ENCODE measurements around the gene TIMM17B. TPM values are rescaled to one million over a fixed set of nuclear protein-coding genes. Genes with fewer than 3 reads are reported as not detected.
"Not testable (repeated sequence)": the region's sequence is repeated elsewhere in the genome, so short reads cannot be mapped to it uniquely, and the experiment has no call there.

TIMM17B gene
- total and polyA plus RNA-seq, 2 donors (not counting 1 experiment from before 2014, with no cell fraction given), result 50.0 to 63.9 TPM

DNA sequence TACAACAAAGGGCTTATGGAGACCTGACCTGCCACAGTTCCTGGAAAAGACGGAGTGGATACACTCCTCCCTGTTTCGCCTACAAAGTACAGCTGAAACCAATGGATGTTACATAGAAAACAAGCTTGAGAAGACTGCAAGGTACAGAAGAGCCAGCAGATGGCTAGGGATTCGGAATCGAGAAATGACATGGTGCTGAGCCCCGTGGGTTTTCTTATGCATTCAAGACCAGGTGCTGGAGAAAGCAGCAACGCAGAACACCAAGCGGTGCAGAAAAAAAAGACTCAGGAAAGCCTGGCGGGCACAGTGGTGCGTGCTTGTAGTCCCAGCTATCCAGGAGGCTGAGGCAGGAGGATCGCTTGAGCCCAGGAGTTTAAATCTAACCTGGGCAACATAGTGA, 13.8 kb downstream of the TIMM17B start:
- Histone ChIP-seq H3K27ac (ENCODE audit: low read length in 2 of 2) (no peak overlapping the region), H4K20me1 (ENCODE audit: control insufficient read depth, insufficient read depth, low read length, poor library complexity, severe bottlenecking) (no peaks in the 10 kb centered on the region), H3K4me2 (replicated peaks; ENCODE audit: low read depth, low read length, poor library complexity, severe bottlenecking) (no peak overlapping the region), H3K27me3 (replicated peaks in 1 of 4; ENCODE audit: control extremely low read depth in 1 of 4, control insufficient read depth in 3 of 4, insufficient read depth in 4 of 4, low read length in 3 of 4) (no peaks in the 10 kb centered on the region), H3K79me2 (ENCODE audit: control insufficient read depth, insufficient read depth, low read length) (no peaks in the 10 kb centered on the region), H3K36me3 (replicated peaks in 1 of 2; ENCODE audit: control extremely low read depth in 1 of 2, control insufficient read depth in 1 of 2, extremely low read depth in 1 of 2, insufficient read depth in 2 of 2, low read length in 1 of 2) (no peaks in the 10 kb centered on the region), H2AFZ (ENCODE audit: insufficient read depth, low read depth, low read length, poor library complexity, severe bottlenecking) (no peak overlapping the region), H3K4me3 (ENCODE audit: control extremely low read depth in 1 of 5, extremely low read depth in 1 of 5, insufficient read depth in 1 of 5, low read depth in 2 of 5, low read length in 4 of 5) (no peak overlapping the region), H3K9ac (ENCODE audit: low read length) (no peak overlapping the region), H3K9me3 (ENCODE audit: control extremely low read depth in 1 of 3, control insufficient read depth in 2 of 3, insufficient read depth in 1 of 3, low read length in 2 of 3) (no peaks in the 10 kb centered on the region), H3K4me1 (ENCODE audit: control insufficient read depth in 2 of 2, insufficient read depth in 2 of 2, low read length in 2 of 2) (no peaks in the 10 kb centered on the region)
- Mint-ChIP-seq H3K27me3 (no peaks in the 10 kb centered on the region), H3K27ac (no peak overlapping the region), H3K4me3 (no peak overlapping the region), H3K4me1 (no peaks in the 10 kb centered on the region), H3K9me3 (ENCODE audit: insufficient read depth) (no peaks in the 10 kb centered on the region)
- no peak for ATAC-seq (ENCODE audit: low read depth)
- no peak for DNase-seq
- intact Hi-C loops (cut with micrococcal nuclease), result no loop called here
- POLR2A ChIA-PET, result no interaction called here
- CTCF ChIA-PET, result no interaction called here
- TF ChIP-seq, protein P1, sequence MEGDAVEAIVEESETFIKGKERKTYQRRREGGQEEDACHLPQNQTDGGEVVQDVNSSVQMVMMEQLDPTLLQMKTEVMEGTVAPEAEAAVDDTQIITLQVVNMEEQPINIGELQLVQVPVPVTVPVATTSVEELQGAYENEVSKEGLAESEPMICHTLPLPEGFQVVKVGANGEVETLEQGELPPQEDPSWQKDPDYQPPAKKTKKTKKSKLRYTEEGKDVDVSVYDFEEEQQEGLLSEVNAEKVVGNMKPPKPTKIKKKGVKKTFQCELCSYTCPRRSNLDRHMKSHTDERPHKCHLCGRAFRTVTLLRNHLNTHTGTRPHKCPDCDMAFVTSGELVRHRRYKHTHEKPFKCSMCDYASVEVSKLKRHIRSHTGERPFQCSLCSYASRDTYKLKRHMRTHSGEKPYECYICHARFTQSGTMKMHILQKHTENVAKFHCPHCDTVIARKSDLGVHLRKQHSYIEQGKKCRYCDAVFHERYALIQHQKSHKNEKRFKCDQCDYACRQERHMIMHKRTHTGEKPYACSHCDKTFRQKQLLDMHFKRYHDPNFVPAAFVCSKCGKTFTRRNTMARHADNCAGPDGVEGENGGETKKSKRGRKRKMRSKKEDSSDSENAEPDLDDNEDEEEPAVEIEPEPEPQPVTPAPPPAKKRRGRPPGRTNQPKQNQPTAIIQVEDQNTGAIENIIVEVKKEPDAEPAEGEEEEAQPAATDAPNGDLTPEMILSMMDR (IDR thresholded peaks at IDR 0.05), result no peak
- no peak for TF ChIP-seq EZH2 (IDR thresholded peaks at IDR 0.05; ENCODE audit: borderline replicate concordance, insufficient read depth, low read depth, low read length, poor library complexity, severe bottlenecking)
- WGBS (ENCODE audit: insufficient coverage), result no CpG with 5 or more reads among the region's 10 CpGs

DNA sequence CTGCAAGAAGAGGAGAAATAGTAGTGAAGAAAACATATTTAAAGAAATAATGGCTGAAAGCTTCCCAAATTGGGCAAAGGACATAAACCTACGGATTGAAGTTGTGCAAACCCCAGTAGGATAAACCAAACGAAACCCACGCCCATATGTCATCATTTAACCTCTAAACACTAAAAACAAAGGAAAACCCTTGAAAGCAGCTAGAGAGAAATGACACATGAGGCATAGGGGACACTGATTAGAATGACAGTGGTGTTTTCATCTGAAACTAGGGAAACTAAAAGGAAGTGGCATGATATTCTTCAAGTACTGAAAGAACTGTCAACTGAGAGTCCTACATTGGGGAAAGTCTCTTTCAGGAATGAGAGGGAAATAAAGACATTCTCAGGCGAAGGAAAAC, 20.6 kb downstream of the TIMM17B start:
- H3K27me3 ChIP-seq (replicated peaks in 1 of 4; ENCODE audit: control extremely low read depth in 1 of 4, control insufficient read depth in 3 of 4, insufficient read depth in 4 of 4, low read length in 3 of 4); H3K4me1 Mint-ChIP-seq; ATAC-seq (ENCODE audit: low read depth); H3K4me3 ChIP-seq (ENCODE audit: control extremely low read depth in 1 of 5, extremely low read depth in 1 of 5, insufficient read depth in 1 of 5, low read depth in 2 of 5, low read length in 4 of 5); H3K9ac ChIP-seq (ENCODE audit: low read length); H3K79me2 ChIP-seq (ENCODE audit: control insufficient read depth, insufficient read depth, low read length); intact Hi-C loops (cut with micrococcal nuclease); POLR2A ChIA-PET; H3K27ac ChIP-seq (ENCODE audit: low read length in 2 of 2); H3K4me3 Mint-ChIP-seq; DNase-seq; H3K9me3 ChIP-seq (ENCODE audit: control extremely low read depth in 1 of 3, control insufficient read depth in 2 of 3, insufficient read depth in 1 of 3, low read length in 2 of 3); H3K27ac Mint-ChIP-seq; H3K9me3 Mint-ChIP-seq (ENCODE audit: insufficient read depth); H4K20me1 ChIP-seq (ENCODE audit: control insufficient read depth, insufficient read depth, low read length, poor library complexity, severe bottlenecking); H2AFZ ChIP-seq (ENCODE audit: insufficient read depth, low read depth, low read length, poor library complexity, severe bottlenecking); H3K36me3 ChIP-seq (replicated peaks in 1 of 2; ENCODE audit: control extremely low read depth in 1 of 2, control insufficient read depth in 1 of 2, extremely low read depth in 1 of 2, insufficient read depth in 2 of 2, low read length in 1 of 2); CTCF ChIA-PET; H3K4me1 ChIP-seq (ENCODE audit: control insufficient read depth in 2 of 2, insufficient read depth in 2 of 2, low read length in 2 of 2); H3K27me3 Mint-ChIP-seq; H3K4me2 ChIP-seq (replicated peaks; ENCODE audit: low read depth, low read length, poor library complexity, severe bottlenecking): not testable (repeated sequence)
- no CpG with 5 or more reads among the region's 4 CpGs for WGBS (ENCODE audit: insufficient coverage)

DNA sequence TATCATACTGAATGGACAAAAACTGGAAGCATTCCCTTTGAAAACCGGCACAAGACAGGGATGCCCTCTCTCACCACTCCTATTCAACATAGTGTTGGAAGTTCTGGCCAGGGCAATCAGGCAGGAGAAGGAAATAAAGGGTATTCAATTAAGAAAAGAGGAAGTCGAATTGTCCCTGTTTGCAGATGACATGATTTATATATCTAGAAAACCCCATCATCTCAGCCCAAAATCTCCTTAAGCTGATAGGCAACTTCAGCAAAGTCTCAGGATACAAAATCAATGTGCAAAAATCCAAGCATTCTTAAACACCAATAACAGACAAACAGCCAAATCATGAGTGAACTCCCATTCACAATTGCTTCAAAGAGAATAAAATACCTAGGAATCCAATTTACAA, 25.6 kb downstream of the TIMM17B start:
- H3K4me2 ChIP-seq (replicated peaks; ENCODE audit: low read depth, low read length, poor library complexity, severe bottlenecking); H3K9ac ChIP-seq (ENCODE audit: low read length); H3K27ac ChIP-seq (ENCODE audit: low read length in 2 of 2); CTCF ChIA-PET; H3K36me3 ChIP-seq (replicated peaks in 1 of 2; ENCODE audit: control extremely low read depth in 1 of 2, control insufficient read depth in 1 of 2, extremely low read depth in 1 of 2, insufficient read depth in 2 of 2, low read length in 1 of 2); H4K20me1 ChIP-seq (ENCODE audit: control insufficient read depth, insufficient read depth, low read length, poor library complexity, severe bottlenecking); H3K79me2 ChIP-seq (ENCODE audit: control insufficient read depth, insufficient read depth, low read length); H3K27me3 ChIP-seq (replicated peaks in 1 of 4; ENCODE audit: control extremely low read depth in 1 of 4, control insufficient read depth in 3 of 4, insufficient read depth in 4 of 4, low read length in 3 of 4); H3K9me3 ChIP-seq (ENCODE audit: control extremely low read depth in 1 of 3, control insufficient read depth in 2 of 3, insufficient read depth in 1 of 3, low read length in 2 of 3); H3K27ac Mint-ChIP-seq; H3K4me1 Mint-ChIP-seq; DNase-seq; intact Hi-C loops (cut with micrococcal nuclease); H2AFZ ChIP-seq (ENCODE audit: insufficient read depth, low read depth, low read length, poor library complexity, severe bottlenecking); H3K27me3 Mint-ChIP-seq; H3K4me1 ChIP-seq (ENCODE audit: control insufficient read depth in 2 of 2, insufficient read depth in 2 of 2, low read length in 2 of 2); H3K4me3 Mint-ChIP-seq; H3K9me3 Mint-ChIP-seq (ENCODE audit: insufficient read depth); POLR2A ChIA-PET; H3K4me3 ChIP-seq (ENCODE audit: control extremely low read depth in 1 of 5, extremely low read depth in 1 of 5, insufficient read depth in 1 of 5, low read depth in 2 of 5, low read length in 4 of 5); ATAC-seq (ENCODE audit: low read depth): not testable (repeated sequence)
- WGBS (ENCODE audit: insufficient coverage), result no CpG with 5 or more reads among the region's 2 CpGs

Data from B cell (primary cell).